ENCODE measurements around the gene OR12D3. TPM values are rescaled to one million over a fixed set of nuclear protein-coding genes. Genes with fewer than 3 reads are reported as not detected.

Gene OR12D3
- total RNA-seq, 1 experiment from 2014 or later: not detected

- Histone ChIP-seq H3K79me2 (ENCODE audit: insufficient read depth, low read length) (no peaks in the 10 kb centered on the region), H3K27me3 (ENCODE audit: insufficient read depth, low read length) (no peaks in the 10 kb centered on the region), H3K4me2 (ENCODE audit: low read length) (no peak overlapping the region), H3K9me3 (ENCODE audit: control insufficient read depth in 1 of 2, insufficient read depth in 1 of 2, low read depth in 1 of 2, low read length in 2 of 2) (no peaks in the 10 kb centered on the region), H3K4me3 (replicated peaks in 1 of 2; ENCODE audit: low read depth in 1 of 2, low read length in 2 of 2) (no peak overlapping the region), H2AFZ (ENCODE audit: low read depth, low read length, poor library complexity, severe bottlenecking) (no peak overlapping the region), H3K4me1 (ENCODE audit: control insufficient read depth in 1 of 2, insufficient read depth in 2 of 2, low read length in 2 of 2) (peaks cover 0 to 9% of the 10 kb centered on the region in 2 experiments; a peak in 2 of 4 replicates), H4K20me1 (ENCODE audit: insufficient read depth) (no peaks in the 10 kb centered on the region), H3K9me2 (ENCODE audit: insufficient read depth) (0 out of 2 replicates have a peak, but pooled peaks cover 5% of the 10 kb centered on the region), H3K27ac (ENCODE audit: low read depth, low read length) (no peak overlapping the region), H3K36me3 (ENCODE audit: control insufficient read depth in 1 of 2, insufficient read depth in 2 of 2, low read length in 2 of 2) (no peaks in the 10 kb centered on the region), H3K9ac (ENCODE audit: low read length) (no peak overlapping the region)
- CTCF ChIA-PET: no interaction called here
- RAD21 ChIA-PET (ENCODE audit: low non-redundant PET in 1 of 2, low total read pairs in 2 of 2, uncharacterized antibody in 2 of 2, unreplicated experiment in 2 of 2): no interaction called here
- no TSS peak for BruUV-seq (replicated peaks)
- DNase-seq (ENCODE audit: low read depth, low spot score) (no peak), ATAC-seq (no peak)
- TF ChIP-seq YY1 (IDR thresholded peaks at IDR 0.05; ENCODE audit: extremely low read depth, insufficient replicate concordance, low read depth, low read length) (no peak), SIN3A (IDR thresholded peaks at IDR 0.05; ENCODE audit: low read depth) (no peak), JUND (IDR thresholded peaks at IDR 0.05) (no peak), SRF (IDR thresholded peaks at IDR 0.05; ENCODE audit: low read depth) (no peak), EGR1 (IDR thresholded peaks at IDR 0.05; ENCODE audit: low read depth) (no peak), EZH2phosphoT487 (IDR thresholded peaks at IDR 0.05; ENCODE audit: borderline replicate concordance) (no peak), ATF3 (IDR thresholded peaks at IDR 0.05) (no peak), EZH2 (IDR thresholded peaks at IDR 0.05) (no peak), RAD21 (IDR thresholded peaks at IDR 0.05; ENCODE audit: low read depth) (no peak), CBX3 (IDR thresholded peaks at IDR 0.05; ENCODE audit: low read depth) (no peak), CEBPB (IDR thresholded peaks at IDR 0.05; ENCODE audit: low read depth) (no peak), SP1 (IDR thresholded peaks at IDR 0.05; ENCODE audit: low read depth) (no peak), POLR2AphosphoS5 (IDR thresholded peaks at IDR 0.05; ENCODE audit: low read depth, low read length) (no peak), ZFX (IDR thresholded peaks at IDR 0.05) (no peak)
- POLR2A ChIA-PET: no interaction called here
- intact Hi-C loops (cut with micrococcal nuclease): no loop called here
Observed at GRCh38 chr6:29336269-29336668, 38.8 kb downstream of the OR12D3 start.

DNA sequence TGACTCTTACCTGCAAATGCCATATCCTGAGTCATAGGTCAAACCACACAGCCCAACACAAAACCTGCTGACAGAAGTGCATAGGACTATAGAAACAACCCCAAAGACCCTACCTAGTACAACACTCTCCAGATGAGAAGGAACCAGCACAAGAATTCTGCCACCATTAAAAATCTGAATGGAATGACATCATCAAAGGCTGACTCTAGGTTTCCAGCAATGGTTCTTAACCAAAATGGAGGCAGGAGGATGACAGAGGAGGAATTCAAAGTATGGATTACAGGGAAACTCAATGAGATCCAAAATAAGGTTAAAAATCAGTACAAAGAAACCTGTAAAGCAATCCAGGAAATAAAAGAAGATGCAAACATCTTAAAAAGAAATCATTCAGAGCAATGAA, 42.4 kb downstream of the OR12D3 start:
- CTCF ChIA-PET: interaction anchor here (1.7 kb wide), 1 partner anchor 318 kb away, joined by 3 read pairs; no protein-coding TSS in a partner anchor
- RAD21 ChIA-PET (ENCODE audit: low non-redundant PET in 1 of 2, low total read pairs in 2 of 2, uncharacterized antibody in 2 of 2, unreplicated experiment in 2 of 2): no interaction called here
- H3K9ac ChIP-seq (ENCODE audit: low read length): no peak overlapping the region

More for the DNA sequence above, 42.4 kb downstream of the OR12D3 start:
- Histone ChIP-seq H3K4me2 (ENCODE audit: low read length) (no peak overlapping the region), H3K9me2 (ENCODE audit: insufficient read depth) (0 out of 2 replicates have a peak, but pooled peaks cover 5% of the 10 kb centered on the region), H3K27me3 (ENCODE audit: insufficient read depth, low read length) (no peaks in the 10 kb centered on the region), H3K36me3 (ENCODE audit: control insufficient read depth in 1 of 2, insufficient read depth in 2 of 2, low read length in 2 of 2) (no peaks in the 10 kb centered on the region), H3K9me3 (ENCODE audit: control insufficient read depth in 1 of 2, insufficient read depth in 1 of 2, low read depth in 1 of 2, low read length in 2 of 2) (no peaks in the 10 kb centered on the region), H3K4me3 (replicated peaks in 1 of 2; ENCODE audit: low read depth in 1 of 2, low read length in 2 of 2) (no peak overlapping the region), H4K20me1 (ENCODE audit: insufficient read depth) (no peaks in the 10 kb centered on the region), H3K79me2 (ENCODE audit: insufficient read depth, low read length) (no peaks in the 10 kb centered on the region), H3K27ac (ENCODE audit: low read depth, low read length) (no peak overlapping the region), H3K4me1 (ENCODE audit: control insufficient read depth in 1 of 2, insufficient read depth in 2 of 2, low read length in 2 of 2) (peaks cover 0 to 11% of the 10 kb centered on the region in 2 experiments; a peak in 2 of 4 replicates), H2AFZ (ENCODE audit: low read depth, low read length, poor library complexity, severe bottlenecking) (peak overlapping the region; percentile 46)
- no peak for ATAC-seq
- POLR2A ChIA-PET: no interaction called here
- intact Hi-C loops (cut with micrococcal nuclease): no loop called here
- no peak for TF ChIP-seq CEBPB (IDR thresholded peaks at IDR 0.05; ENCODE audit: low read depth)
- no peak for TF ChIP-seq RAD21 (IDR thresholded peaks at IDR 0.05; ENCODE audit: low read depth)
- no peak for TF ChIP-seq ATF3 (IDR thresholded peaks at IDR 0.05)
- no peak for TF ChIP-seq EZH2 (IDR thresholded peaks at IDR 0.05)
- TF ChIP-seq TCF7L2 (IDR thresholded peaks at IDR 0.05; ENCODE audit: borderline replicate concordance, extremely low read depth, insufficient read depth, insufficient read length): no peak
- no peak for TF ChIP-seq SP1 (IDR thresholded peaks at IDR 0.05; ENCODE audit: low read depth)
- no peak for TF ChIP-seq MAX (IDR thresholded peaks at IDR 0.05)
- no peak for TF ChIP-seq ZNF274 (IDR thresholded peaks at IDR 0.05; ENCODE audit: low read depth, low read length)
- TF ChIP-seq SIN3A (IDR thresholded peaks at IDR 0.05; ENCODE audit: low read depth): no peak
- BruUV-seq (replicated peaks): no TSS peak
- no peak for DNase-seq (ENCODE audit: low read depth, low spot score)

Measured in HCT116 (cell line).